ENCODE data around the gene RPL9.
"Not testable (repeated sequence)": the region's sequence is repeated elsewhere in the genome, so short reads cannot be mapped to it uniquely, and the experiment has no call there.

Gene RPL9

GRCh38 chr4:39458505-39459300 lies at the start of gene RPL9, which contains the start of gene LIAS:
TSS of gene RPL9 (minus strand) at chr4:39458922. CDS start at chr4:39458439, 483 bp downstream.
TSS of gene LIAS (plus strand) at chr4:39459056. CDS start at chr4:39459118, 62 bp downstream.
- in situ Hi-C loops (cut with MboI; ENCODE audit: low sequenced_read_pairs), result no loop called here

DNA sequence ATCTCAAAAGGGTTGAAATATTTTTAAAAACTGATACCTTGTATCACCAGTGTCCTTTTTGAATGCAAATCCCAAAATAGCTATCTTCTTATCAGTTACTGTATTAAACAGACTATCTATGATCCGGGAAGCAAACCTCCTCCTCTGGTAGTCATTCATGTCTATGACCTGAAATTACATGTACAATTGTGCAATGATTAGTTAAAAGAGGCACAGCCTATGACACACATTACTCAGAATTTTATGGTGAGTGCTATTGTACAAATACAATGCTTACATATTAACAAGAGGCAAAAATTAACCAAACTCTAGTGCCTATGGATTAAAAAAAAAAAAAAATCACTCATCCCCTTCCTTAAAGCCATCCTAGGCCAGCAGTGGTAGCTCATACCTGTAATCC lies 46.9 kb upstream of the RPL9 start:
- in situ Hi-C loops (cut with MboI; ENCODE audit: low sequenced_read_pairs), result no loop called here

- in situ Hi-C loops (cut with MboI; ENCODE audit: low sequenced_read_pairs), result no loop called here
Observed at GRCh38 chr4:39504538-39504937, 45.8 kb upstream of the RPL9 start.

GRCh38 chr4:39502664-39503035 lies 43.9 kb upstream of the RPL9 start:
- in situ Hi-C loops (cut with MboI; ENCODE audit: low sequenced_read_pairs), result not testable (repeated sequence)

DNA sequence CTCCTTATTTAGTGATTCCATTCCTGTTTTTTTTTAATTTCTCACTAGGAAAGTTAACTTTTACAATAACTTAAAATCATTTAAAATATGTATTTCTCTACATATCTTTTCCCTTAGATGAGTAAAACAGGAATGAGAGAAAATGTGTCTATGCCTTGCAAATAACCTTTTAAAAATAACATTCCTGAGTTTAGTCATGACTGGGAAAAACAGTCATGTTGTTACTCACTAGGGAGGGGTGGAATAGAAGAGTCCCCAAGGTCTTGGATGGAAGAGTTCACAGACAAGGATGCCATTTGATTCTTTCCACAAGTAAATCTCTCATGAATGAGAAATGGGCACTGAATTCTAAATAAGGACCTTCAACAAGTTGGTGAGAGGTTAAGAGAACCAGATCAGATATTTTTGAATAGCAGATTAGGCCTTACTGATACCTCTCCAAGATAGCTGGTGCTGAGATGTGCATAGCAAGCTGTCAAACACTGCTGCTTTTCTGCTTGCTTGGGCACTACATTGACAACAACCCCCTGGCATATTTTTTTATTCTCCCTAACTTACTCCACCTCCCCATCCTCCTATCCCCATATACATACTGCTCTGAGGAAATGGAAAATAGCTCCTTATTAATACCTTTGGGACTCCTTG lies 43.4 kb upstream of the RPL9 start:
- in situ Hi-C loops (cut with MboI; ENCODE audit: low sequenced_read_pairs), result no loop called here

DNA sequence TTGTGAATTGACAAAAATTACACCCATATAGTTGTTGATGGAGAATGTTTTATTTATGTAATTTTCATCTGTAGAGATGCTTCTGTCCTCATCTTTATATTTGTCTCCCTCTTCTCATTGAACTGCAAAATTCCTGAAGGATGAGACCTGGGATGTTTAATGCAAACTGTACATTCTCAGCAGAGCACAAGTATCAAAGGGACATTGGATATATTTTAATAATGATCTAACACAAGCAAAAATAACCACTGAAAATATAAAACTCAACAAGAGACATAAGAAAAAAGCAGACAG lies 40.0 kb upstream of the RPL9 start:
- in situ Hi-C loops (cut with MboI; ENCODE audit: low sequenced_read_pairs), result no loop called here

GRCh38 chr4:39497909-39498726 lies 39.4 kb upstream of the RPL9 start:
- in situ Hi-C loops (cut with MboI; ENCODE audit: low sequenced_read_pairs), result no loop called here

GRCh38 chr4:39495446-39496213 lies 36.9 kb upstream of the RPL9 start:
- in situ Hi-C loops (cut with MboI; ENCODE audit: low sequenced_read_pairs), result no loop called here

- in situ Hi-C loops (cut with MboI; ENCODE audit: low sequenced_read_pairs), result no loop called here
Observed at GRCh38 chr4:39494354-39494753, 35.6 kb upstream of the RPL9 start.

GRCh38 chr4:39490322-39490721 lies 31.6 kb upstream of the RPL9 start:
- in situ Hi-C loops (cut with MboI; ENCODE audit: low sequenced_read_pairs), result no loop called here

- in situ Hi-C loops (cut with MboI; ENCODE audit: low sequenced_read_pairs), result no loop called here
Observed at GRCh38 chr4:39486221-39486804, 27.6 kb upstream of the RPL9 start.

GRCh38 chr4:39484582-39485272 lies 26.0 kb upstream of the RPL9 start:
- in situ Hi-C loops (cut with MboI; ENCODE audit: low sequenced_read_pairs), result no loop called here

DNA sequence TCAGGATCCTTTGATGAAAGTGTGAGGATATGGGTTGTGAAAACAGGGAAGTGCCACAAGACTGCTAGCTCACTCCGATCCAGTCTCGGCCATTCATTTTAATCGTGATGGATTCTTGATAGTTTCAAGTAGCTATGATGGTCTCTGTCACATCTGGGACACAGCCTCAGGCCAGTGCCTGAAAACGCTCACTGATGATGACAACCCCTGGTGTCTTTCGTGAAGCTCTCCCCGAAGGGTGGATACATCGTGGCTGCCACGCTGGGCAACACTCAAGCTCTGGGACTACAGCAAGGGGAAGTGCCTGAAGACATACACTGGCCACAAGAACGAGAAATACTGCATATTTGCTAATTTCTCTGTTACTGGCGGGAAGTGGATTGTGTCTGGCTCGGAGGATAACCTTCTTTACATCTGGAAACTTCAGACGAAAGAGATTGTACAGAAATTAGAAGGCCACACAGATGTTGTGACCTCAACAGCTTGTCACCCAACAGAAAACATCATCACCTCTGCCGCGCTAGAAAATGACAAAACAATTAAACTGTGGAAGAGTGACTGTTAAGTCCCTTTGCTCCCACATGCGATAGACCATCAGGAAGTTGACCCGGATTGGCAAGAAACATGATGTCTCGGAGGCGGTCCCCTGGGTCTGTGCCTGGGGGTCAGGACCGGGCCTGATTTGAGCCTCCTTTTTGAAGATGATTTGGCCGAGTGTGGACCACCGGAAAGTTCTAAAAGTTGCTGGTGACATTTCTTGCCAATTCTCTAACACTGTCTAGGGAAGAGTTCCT lies 22.4 kb upstream of the RPL9 start:
- in situ Hi-C loops (cut with MboI; ENCODE audit: low sequenced_read_pairs), result no loop called here

- in situ Hi-C loops (cut with MboI; ENCODE audit: low sequenced_read_pairs), result no loop called here
Observed at GRCh38 chr4:39480251-39480650, 21.5 kb upstream of the RPL9 start.

DNA sequence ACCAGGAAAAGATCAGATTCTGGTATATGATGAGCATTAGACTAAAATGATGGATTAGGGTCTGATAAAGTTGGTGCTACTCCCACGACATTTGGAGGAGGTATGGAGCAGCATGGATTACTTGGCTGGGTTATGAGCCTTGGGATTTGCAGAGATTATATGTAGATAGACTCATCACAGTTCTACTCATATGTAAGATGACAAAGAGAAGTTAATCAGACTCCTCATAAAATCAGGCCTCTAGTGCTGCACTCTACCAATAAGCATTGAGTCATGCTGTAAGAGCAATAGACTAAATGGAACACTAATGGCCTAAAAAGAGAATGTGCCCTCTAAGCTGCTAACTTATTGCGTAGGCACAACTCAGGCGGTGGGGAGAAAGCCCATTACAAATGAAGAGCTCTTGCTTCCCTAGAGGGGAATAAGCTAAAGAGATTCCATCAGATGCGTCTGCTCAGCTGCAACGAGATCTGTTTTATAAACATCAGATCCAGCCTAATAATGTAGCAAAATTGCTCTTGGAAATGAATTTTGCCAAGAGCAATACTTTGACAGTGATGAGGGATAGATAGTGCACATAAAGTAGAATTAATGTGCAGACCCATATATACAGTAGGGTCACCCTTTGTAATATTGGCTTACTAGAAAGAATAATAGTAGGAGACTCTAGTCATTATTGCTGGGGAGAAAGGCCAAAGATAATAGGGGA lies 17.6 kb upstream of the RPL9 start:
- in situ Hi-C loops (cut with MboI; ENCODE audit: low sequenced_read_pairs), result no loop called here

GRCh38 chr4:39472396-39472795 lies 13.7 kb upstream of the RPL9 start:
- in situ Hi-C loops (cut with MboI; ENCODE audit: low sequenced_read_pairs), result no loop called here

GRCh38 chr4:39470402-39470801 lies 11.7 kb upstream of the RPL9 start:
- in situ Hi-C loops (cut with MboI; ENCODE audit: low sequenced_read_pairs), result no loop called here

DNA sequence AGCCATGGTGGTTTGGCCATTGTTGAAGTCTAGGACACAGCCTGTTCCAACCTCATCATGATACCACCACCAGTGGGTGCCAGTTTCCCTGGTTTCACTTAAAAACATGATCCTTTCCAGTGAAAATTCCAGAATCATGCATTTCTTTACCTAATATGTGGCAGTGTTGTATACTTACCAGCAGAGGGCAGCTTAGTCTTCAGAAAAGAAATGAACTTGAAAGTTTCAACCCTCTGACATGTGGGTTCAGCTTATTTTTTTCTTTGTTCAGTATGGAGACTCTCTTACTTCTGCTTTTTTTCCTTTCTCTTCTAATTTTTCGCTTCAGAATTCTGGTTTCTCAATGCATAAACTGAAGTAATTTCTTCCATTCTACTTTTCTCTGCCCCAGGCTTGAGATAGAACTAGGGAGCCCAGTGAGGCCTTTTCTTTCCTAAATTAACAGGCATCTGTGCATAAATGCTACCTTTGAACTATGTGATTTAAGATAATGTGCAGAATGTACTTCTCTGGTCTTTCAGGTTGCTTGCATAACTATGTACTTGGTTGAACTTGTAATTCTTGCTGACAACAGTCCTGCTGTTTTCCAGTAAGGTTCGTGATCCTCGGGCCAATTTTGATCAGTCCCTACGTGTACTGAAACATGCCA lies 10.8 kb upstream of the RPL9 start:
- in situ Hi-C loops (cut with MboI; ENCODE audit: low sequenced_read_pairs), result no loop called here
